Measurements from ENCODE around the gene HTR4.

- no peak for TF ChIP-seq POLR2A (IDR thresholded peaks at IDR 0.05)
- TF ChIP-seq CTCF (IDR thresholded peaks at IDR 0.05): no peak
- no peak for TF ChIP-seq POLR2AphosphoS5 (IDR thresholded peaks at IDR 0.05)
- TF ChIP-seq EP300 (IDR thresholded peaks at IDR 0.05): no peak
Observed at GRCh38 chr5:148454576-148454975, 199.8 kb downstream of the HTR4 start.
